Esophagus squamous epithelium (tissue), 4 donors: ENCODE results near the gene C4BPB.

ENCODE experiments used
- CTCF ChIP-seq, 6 experiments: fragments of 450-650 bp in 4 of 6; fragments of 200-600 bp in 2 of 6; sonication (generic) in 2 of 6; IDR thresholded peaks; one replicate each; pipeline ENCODE4 v1.5.1; 2016 to 2019; ENCODE audit warnings: antibody characterized with exemption in 6 of 6, mild to moderate bottlenecking in 4 of 6, moderate library complexity in 4 of 6
- POLR2A ChIP-seq, 4 donors: fragments of 450-650 bp; IDR thresholded peaks; one replicate each; pipeline ENCODE4 v1.6.1; 2017; ENCODE audit warnings: antibody characterized with exemption in 4 of 4, mild to moderate bottlenecking in 4 of 4, moderate library complexity in 3 of 4

DNA sequence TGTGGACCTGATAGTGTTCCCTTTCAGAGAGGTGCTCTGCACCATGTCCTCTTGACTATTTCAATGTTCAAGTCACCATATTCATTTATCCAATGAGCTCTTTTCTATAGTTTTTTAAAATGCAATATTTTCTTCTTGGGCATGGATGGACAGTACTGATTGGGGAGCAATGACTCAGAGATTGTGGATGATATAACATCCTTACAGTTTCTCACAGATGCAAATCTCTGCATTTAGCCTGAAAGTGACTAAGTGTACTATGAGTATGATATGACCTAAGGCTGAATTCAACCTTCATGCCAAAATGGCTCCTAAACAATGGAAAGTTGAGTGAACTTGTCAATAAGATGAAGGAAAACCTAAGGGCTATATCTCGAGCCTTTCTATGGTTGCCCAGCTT, 51.9 kb downstream of the C4BPB start:
- TF ChIP-seq CTCF (IDR thresholded peaks at IDR 0.05) (no peak), POLR2A (IDR thresholded peaks at IDR 0.05) (no peak)
